ENCODE measurements around the gene TUBA4B.

GRCh38 chr2:219216535-219216915 is 36.5 kb upstream of the TUBA4B start:
- no peak for TF ChIP-seq CTCF (IDR thresholded peaks at IDR 0.05)
- TF ChIP-seq POLR2A (IDR thresholded peaks at IDR 0.05) = no peak
